OCI-LY3 (cell line): ENCODE results near the gene FAM229B.

Source experiments
- H2AFZ ChIP-seq: fragments of 200-600, 300-600 bp; shearing (Covaris generic); 2 replicates; pipeline ENCODE4 v1.6.0; 2014; ENCODE audit warnings: antibody characterized with exemption, low read depth, low read length
- H3K27ac ChIP-seq: fragments of 200-600, 300-600 bp; sonication (generic); 2 replicates; pipeline ENCODE4 v1.5.1; 2014; ENCODE audit warnings: mild to moderate bottlenecking, low read length, moderate library complexity, mixed read lengths
- H3K27me3 ChIP-seq: fragments of 200-600, 300-600 bp; sonication (generic); 2 replicates; pipeline ENCODE4 v1.6.1; 2014; ENCODE audit warnings: low read depth, low read length, mixed read lengths
- H3K36me3 ChIP-seq: fragments of 200-600, 300-600 bp; sonication (generic); replicated peaks from 2 replicates; pipeline ENCODE3; 2014; ENCODE audit warnings: low read depth, low read length, mixed read lengths
- H3K4me1 ChIP-seq: fragments of 300-600, 200-600 bp; sonication (generic); 2 replicates; pipeline ENCODE4 v1.6.1; 2014; ENCODE audit warnings: low read length, mixed read lengths
- H3K4me2 ChIP-seq: fragments of 200-600, 300-600 bp; sonication (generic); 2 replicates; pipeline ENCODE4 v1.6.1; 2014; ENCODE audit warnings: low read length, mixed read lengths
- H3K4me3 ChIP-seq: fragments of 300-600, 200-600 bp; sonication (generic); 2 replicates; pipeline ENCODE4 v1.5.1; 2014; ENCODE audit warnings: antibody characterized with exemption, mild to moderate bottlenecking, low read length, moderate library complexity
- H3K79me2 ChIP-seq: fragments of 300-600, 200-600 bp; shearing (Covaris generic); 2 replicates; pipeline ENCODE4 v1.6.1; 2014; ENCODE audit warnings: mild to moderate bottlenecking, low read length, mixed read lengths
- H3K9ac ChIP-seq: fragments of 300-600, 200-600 bp; shearing (Covaris generic); 2 replicates; pipeline ENCODE4 v1.6.0; 2014; ENCODE audit warnings: mild to moderate bottlenecking, low read length, moderate library complexity
- H3K9me3 ChIP-seq: fragments of 200-600, 300-600 bp; shearing (Covaris generic); 2 replicates; pipeline ENCODE4 v1.6.1; 2014; ENCODE audit warnings: low read length, mixed read lengths; ENCODE audit not compliant: insufficient read depth
- H4K20me1 ChIP-seq: fragments of 200-600, 300-600 bp; sonication (generic); 2 replicates; pipeline ENCODE4 v1.6.1; 2016; ENCODE audit warnings: low read length, mixed read lengths; ENCODE audit not compliant: insufficient read depth
- EZH2phosphoT487 ChIP-seq: fragments of 200-600 bp; shearing (Covaris generic); IDR thresholded peaks from 2 replicates; pipeline ENCODE4 v1.6.1; 2018; ENCODE audit warnings: antibody characterized with exemption, mixed run types, low read depth
- TF ChIP-seq, protein P1 (sequence below): fragments of 200-600, 300-600 bp; sonication (generic); IDR thresholded peaks from 2 replicates; pipeline ENCODE4 v1.5.1; 2014; ENCODE audit warnings: antibody characterized with exemption, low read length, low read depth

FAM229B gene

DNA sequence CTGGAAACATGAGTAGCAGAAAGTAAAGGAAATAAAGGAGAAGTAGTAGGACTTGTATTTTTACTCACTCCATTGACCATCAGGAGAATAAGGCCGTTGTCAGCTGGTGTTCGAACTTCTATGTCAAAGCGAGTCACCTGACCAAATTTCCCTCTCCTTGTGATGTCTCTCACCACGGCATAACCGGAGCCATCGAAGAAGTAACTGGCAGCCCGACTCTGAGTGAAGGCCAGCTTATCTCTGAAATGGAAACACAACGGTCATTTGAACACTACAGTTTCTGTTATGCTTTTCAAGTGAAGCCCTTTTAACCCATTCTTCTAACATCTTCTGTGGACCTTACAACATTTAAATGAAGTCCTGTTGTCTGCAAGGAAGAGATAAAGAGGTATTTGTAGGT is 51.7 kb downstream of the FAM229B start:
- Histone ChIP-seq H3K4me3 (no peak overlapping the region), H3K79me2 (no peaks in the 10 kb centered on the region), H2AFZ (no peak overlapping the region), H3K36me3 (no peaks in the 10 kb centered on the region), H3K4me2 (no peak overlapping the region), H3K9ac (no peak overlapping the region), H4K20me1 (no peaks in the 10 kb centered on the region), H3K27ac (no peak overlapping the region), H3K27me3 (no peaks in the 10 kb centered on the region), H3K4me1 (no peaks in the 10 kb centered on the region), H3K9me3 (no peaks in the 10 kb centered on the region)
- TF ChIP-seq, protein P1, sequence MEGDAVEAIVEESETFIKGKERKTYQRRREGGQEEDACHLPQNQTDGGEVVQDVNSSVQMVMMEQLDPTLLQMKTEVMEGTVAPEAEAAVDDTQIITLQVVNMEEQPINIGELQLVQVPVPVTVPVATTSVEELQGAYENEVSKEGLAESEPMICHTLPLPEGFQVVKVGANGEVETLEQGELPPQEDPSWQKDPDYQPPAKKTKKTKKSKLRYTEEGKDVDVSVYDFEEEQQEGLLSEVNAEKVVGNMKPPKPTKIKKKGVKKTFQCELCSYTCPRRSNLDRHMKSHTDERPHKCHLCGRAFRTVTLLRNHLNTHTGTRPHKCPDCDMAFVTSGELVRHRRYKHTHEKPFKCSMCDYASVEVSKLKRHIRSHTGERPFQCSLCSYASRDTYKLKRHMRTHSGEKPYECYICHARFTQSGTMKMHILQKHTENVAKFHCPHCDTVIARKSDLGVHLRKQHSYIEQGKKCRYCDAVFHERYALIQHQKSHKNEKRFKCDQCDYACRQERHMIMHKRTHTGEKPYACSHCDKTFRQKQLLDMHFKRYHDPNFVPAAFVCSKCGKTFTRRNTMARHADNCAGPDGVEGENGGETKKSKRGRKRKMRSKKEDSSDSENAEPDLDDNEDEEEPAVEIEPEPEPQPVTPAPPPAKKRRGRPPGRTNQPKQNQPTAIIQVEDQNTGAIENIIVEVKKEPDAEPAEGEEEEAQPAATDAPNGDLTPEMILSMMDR = no peak
- no peak for TF ChIP-seq EZH2phosphoT487

DNA sequence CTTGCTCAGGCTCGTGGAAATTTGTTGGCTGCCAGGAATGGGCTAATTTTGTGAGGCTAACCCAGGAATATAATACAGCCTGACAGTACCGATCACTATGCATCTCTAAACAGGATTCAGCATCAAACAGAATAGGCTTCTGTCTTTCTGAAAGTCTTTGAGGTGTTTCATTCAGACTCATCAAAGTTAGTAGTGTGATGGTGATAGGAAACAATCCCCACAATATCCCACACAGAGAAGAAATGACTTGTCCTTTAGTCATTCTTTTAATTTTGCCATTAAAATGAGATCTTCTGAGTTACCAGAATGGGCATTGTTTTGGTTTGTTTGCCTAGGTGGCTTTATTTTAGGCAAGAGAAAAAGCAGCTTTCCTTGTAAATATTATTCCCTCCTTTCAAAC is 54.3 kb downstream of the FAM229B start:
- no peak overlapping the region for H3K27ac ChIP-seq
- no peaks in the 10 kb centered on the region for H3K4me1 ChIP-seq
- H3K9ac ChIP-seq = no peak overlapping the region
- no peak overlapping the region for H2AFZ ChIP-seq
- no peak for TF ChIP-seq EZH2phosphoT487
- TF ChIP-seq, protein P1 = no peak
- H3K36me3 ChIP-seq = no peaks in the 10 kb centered on the region
- H3K79me2 ChIP-seq = no peaks in the 10 kb centered on the region
- no peaks in the 10 kb centered on the region for H4K20me1 ChIP-seq
- no peaks in the 10 kb centered on the region for H3K27me3 ChIP-seq
- no peak overlapping the region for H3K4me3 ChIP-seq
- H3K9me3 ChIP-seq = no peaks in the 10 kb centered on the region
- H3K4me2 ChIP-seq = no peak overlapping the region

- no peaks in the 10 kb centered on the region for H3K79me2 ChIP-seq
- no peak overlapping the region for H3K4me3 ChIP-seq
- no peak overlapping the region for H2AFZ ChIP-seq
- no peak overlapping the region for H3K9ac ChIP-seq
- no peaks in the 10 kb centered on the region for H3K27me3 ChIP-seq
- no peak overlapping the region for H3K27ac ChIP-seq
- H3K9me3 ChIP-seq = no peaks in the 10 kb centered on the region
- no peaks in the 10 kb centered on the region for H3K36me3 ChIP-seq
- no peak overlapping the region for H3K4me2 ChIP-seq
- H4K20me1 ChIP-seq = no peaks in the 10 kb centered on the region
- TF ChIP-seq, protein P1 = no peak
- no peak for TF ChIP-seq EZH2phosphoT487
- no peaks in the 10 kb centered on the region for H3K4me1 ChIP-seq
Observed at GRCh38 chr6:112144145-112144926, 56.9 kb downstream of the FAM229B start.

DNA sequence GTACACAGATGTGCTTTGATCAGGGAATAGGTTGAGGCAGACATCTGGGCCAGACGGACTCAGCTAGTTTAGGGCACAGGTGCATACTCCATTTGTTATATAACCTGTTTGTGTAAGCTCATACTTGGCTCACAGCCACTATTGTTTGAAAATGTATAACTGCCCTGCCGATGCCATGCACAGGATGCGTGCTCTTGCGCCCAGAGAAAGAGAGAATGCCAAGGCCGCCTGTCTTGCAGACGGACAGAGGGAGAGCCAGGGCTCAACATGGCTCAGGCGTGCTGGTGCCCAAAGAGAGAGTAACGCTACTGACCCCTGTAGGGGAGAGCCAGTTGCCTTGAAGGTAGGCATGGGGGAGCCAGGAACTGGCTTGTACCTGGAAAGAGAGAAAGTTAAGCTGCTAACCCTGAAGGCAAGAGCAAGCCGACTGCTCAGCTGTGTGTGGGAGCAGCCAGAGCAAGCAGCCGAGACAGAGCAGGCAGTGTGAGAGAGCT is 57.7 kb downstream of the FAM229B start:
- Histone ChIP-seq H3K27ac (no peak overlapping the region), H3K27me3 (no peaks in the 10 kb centered on the region), H3K36me3 (no peaks in the 10 kb centered on the region), H3K4me1 (no peaks in the 10 kb centered on the region), H3K9ac (no peak overlapping the region), H3K4me2 (no peak overlapping the region), H3K79me2 (no peaks in the 10 kb centered on the region), H4K20me1 (no peaks in the 10 kb centered on the region), H3K9me3 (no peaks in the 10 kb centered on the region), H2AFZ (no peak overlapping the region), H3K4me3 (no peak overlapping the region)
- TF ChIP-seq, protein P1 = no peak
- no peak for TF ChIP-seq EZH2phosphoT487
